Naive B cell (primary cell): ENCODE measurements around the gene ZNF844. TPM values are rescaled to one million over a fixed set of nuclear protein-coding genes. Genes with fewer than 3 reads are reported as not detected.
"Not testable (repeated sequence)": the region's sequence is repeated elsewhere in the genome, so short reads cannot be mapped to it uniquely, and the experiment has no call there.

ENCODE experiments used
- ATAC-seq, 2 donors: fragments of 150-1000 bp; cut with Tn5 transposase; 2 replicates each; pipeline ENCODE4 v1.10.0; 2021; ENCODE audit warnings: low read depth in 2 of 2, mild to moderate bottlenecking in 2 of 2, moderate library complexity in 2 of 2
- DNase-seq: peaks from one replicate; pipeline ENCODE4 v3.0.0; 2022
- H3K27ac Mint-ChIP-seq, 6 donors: one replicate each; pipeline ENCODE4 v1.8.0; 2020 to 2022; ENCODE audit warnings: mild to moderate bottlenecking in 6 of 6, mixed read lengths in 6 of 6, moderate library complexity in 5 of 6, inconsistent platforms in 2 of 6
- H3K27me3 Mint-ChIP-seq, 3 donors: one replicate each; pipeline ENCODE4 v1.8.0; 2021 to 2022; ENCODE audit warnings: mixed read lengths in 3 of 3, mild to moderate bottlenecking in 1 of 3
- H3K36me3 Mint-ChIP-seq, 2 donors: one replicate each; pipeline ENCODE4 v1.8.0; 2020 to 2022; ENCODE audit warnings: mixed read lengths in 2 of 2, inconsistent platforms in 1 of 2, mild to moderate bottlenecking in 1 of 2
- H3K4me1 Mint-ChIP-seq, 3 donors: one replicate each; pipeline ENCODE4 v1.8.0; 2020 to 2022; ENCODE audit warnings: mixed read lengths in 3 of 3, inconsistent platforms in 1 of 3, mild to moderate bottlenecking in 1 of 3, moderate library complexity in 1 of 3
- H3K4me3 Mint-ChIP-seq, 8 donors: one replicate each; pipeline ENCODE4 v1.8.0; 2020 to 2022; ENCODE audit warnings: mild to moderate bottlenecking in 8 of 8, mixed read lengths in 8 of 8, moderate library complexity in 8 of 8, inconsistent platforms in 2 of 8
- H3K9me3 Mint-ChIP-seq, 7 donors: one replicate each; pipeline ENCODE4 v1.8.0; 2020 to 2022; ENCODE audit warnings: mixed read lengths in 7 of 7, mild to moderate bottlenecking in 5 of 7, inconsistent platforms in 2 of 7, moderate library complexity in 1 of 7
- polyA plus RNA-seq, 6 donors: library from polyadenylated mRNA; unstranded; fragments of 300-500 nt; fragmentation: Illumina TruSeq; gene quantifications; one replicate each; pipeline ENCODE4 v1.2.3, GENCODE V29; 2021; ENCODE audit warnings: low read depth in 6 of 6

The ZNF844 gene
- polyA plus RNA-seq, 6 donors from 2014 or later: 6.5 to 44.1 (median 19.2) TPM

DNA sequence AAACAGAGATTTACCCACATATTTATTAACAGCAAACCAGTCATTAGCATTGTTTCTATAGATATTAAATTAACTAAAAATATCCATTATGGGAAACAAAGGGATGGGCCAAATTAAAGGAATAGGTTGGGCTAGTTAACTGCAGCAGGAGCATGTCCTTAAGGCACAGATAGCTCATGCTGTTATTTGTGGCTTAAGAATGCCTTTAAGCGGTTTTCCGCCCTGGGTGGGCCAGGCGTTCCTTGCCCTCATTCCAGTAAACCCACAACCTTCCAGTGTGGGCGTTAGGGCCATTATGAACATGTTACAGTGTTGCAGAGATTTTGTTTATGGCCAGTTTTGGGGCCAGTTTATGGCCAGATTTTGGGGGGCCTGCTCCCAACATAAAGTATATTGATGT, 39.4 kb downstream of the ZNF844 start:
- H3K27me3 Mint-ChIP-seq, H3K4me3 Mint-ChIP-seq, DNase-seq, H3K4me1 Mint-ChIP-seq, H3K36me3 Mint-ChIP-seq, H3K27ac Mint-ChIP-seq, ATAC-seq, H3K9me3 Mint-ChIP-seq: not testable (repeated sequence)

DNA sequence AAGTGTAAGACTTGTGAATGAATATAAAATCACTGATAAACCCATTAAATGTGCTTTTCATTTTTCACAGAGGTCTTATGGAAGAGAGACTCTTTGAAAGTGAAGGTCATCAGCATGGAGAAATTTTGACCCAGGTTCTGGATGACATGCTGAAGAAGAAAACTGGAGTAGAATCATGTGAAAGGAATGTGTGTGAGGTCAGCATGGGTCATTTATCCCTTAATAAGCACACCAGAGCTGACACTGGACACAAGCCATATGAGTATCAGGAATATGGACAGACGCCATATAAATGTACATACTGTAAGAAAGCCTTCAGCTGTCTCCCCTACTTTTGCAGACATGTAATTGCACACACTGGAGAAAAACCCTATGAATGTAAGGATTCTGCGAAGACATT, 46.6 kb downstream of the ZNF844 start:
- H3K4me3 Mint-ChIP-seq: no peak overlapping the region
- H3K27ac Mint-ChIP-seq: no peak overlapping the region
- peaks cover 0 to 5% (median 0%) of the 10 kb centered on the region in 7 donors for H3K9me3 Mint-ChIP-seq
- no peaks in the 10 kb centered on the region for H3K27me3 Mint-ChIP-seq
- H3K36me3 Mint-ChIP-seq: peaks cover 7 to 12% of the 10 kb centered on the region in 2 donors
- ATAC-seq: no peak
- no peak for DNase-seq
- no peaks in the 10 kb centered on the region for H3K4me1 Mint-ChIP-seq

DNA sequence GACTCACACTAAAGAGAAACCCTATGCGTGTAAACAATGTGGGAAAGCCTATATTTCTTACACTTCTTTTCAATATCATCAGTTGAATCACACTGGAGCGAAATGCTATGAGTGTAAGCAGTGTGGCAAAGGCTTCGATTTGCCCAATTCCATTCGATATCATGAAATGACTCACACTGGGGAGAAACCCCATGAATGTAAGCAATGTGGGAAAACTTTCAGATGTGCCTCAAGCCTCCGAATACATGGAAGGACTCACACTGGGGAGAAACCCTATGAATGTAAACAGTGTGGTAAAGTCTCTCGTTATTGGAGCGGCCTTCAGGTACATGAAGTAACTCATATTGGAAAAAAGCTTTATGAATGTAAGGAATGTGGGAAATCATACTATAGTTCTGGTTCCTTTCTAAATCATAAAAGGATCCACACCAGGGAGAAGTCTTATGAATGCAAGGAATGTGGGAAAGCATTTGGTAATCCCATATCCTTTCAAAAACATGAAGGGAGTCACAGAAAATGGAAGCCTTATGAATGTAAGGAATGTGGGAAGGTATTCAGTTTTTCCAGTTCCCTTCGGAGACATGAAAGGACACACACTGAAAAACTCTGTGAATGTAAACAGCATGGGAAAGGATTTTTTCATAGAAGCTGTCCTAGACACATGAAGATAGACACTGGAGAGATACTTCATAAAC, 47.6 kb downstream of the ZNF844 start:
- DNase-seq (no peak), ATAC-seq (no peak)
- Mint-ChIP-seq H3K27me3 (no peaks in the 10 kb centered on the region), H3K36me3 (peaks cover 7 to 12% of the 10 kb centered on the region in 2 donors), H3K4me3 (no peak overlapping the region), H3K27ac (no peak overlapping the region), H3K9me3 (peaks cover 0 to 5% (median 0%) of the 10 kb centered on the region in 7 donors), H3K4me1 (no peaks in the 10 kb centered on the region)

DNA sequence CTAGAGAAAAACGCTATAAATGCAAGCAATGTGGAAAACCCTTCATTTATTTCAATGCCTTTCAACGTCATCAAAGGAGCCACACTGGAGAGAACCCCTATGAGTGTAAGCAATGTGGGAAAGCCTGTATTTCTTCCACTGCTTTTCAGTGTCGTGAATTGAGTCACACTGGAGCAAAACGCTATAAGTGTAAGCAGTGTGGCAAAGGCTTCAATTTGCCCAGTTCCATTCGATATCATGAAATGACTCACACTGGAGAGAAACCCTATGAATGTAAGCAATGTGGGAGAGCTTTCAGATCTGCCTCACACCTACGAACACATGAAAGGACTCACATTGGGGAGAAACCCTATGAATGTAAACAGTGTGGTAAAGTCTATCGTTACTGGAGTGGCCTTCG, 48.2 kb downstream of the ZNF844 start:
- no peaks in the 10 kb centered on the region for H3K27me3 Mint-ChIP-seq
- no peak overlapping the region for H3K4me3 Mint-ChIP-seq
- peaks cover 7 to 12% of the 10 kb centered on the region in 2 donors for H3K36me3 Mint-ChIP-seq
- no peak for ATAC-seq
- DNase-seq: no peak
- H3K4me1 Mint-ChIP-seq: no peaks in the 10 kb centered on the region
- no peak overlapping the region for H3K27ac Mint-ChIP-seq
- peaks cover 0 to 5% (median 0%) of the 10 kb centered on the region in 7 donors for H3K9me3 Mint-ChIP-seq

DNA sequence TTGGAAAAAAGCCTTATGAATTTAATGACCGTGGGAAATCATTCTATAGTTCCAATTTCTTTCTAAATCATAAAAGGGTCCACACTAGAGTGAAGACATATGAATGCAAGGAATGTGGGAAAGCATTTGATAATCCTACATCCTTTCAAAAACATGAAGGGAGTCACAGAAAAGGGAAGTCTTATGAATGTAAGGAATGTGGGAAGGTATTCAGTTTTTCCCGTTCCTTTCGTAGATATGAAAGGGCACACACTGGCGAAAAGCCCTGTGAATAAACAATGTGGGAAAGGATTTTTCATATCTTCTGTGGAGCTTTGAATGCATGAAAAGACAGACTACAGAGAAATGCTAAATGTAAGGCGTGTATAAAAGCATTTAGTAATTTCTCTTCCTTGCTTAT, 48.6 kb downstream of the ZNF844 start:
- peaks cover 0 to 5% (median 0%) of the 10 kb centered on the region in 7 donors for H3K9me3 Mint-ChIP-seq
- no peak overlapping the region for H3K27ac Mint-ChIP-seq
- H3K36me3 Mint-ChIP-seq: peaks cover 7 to 12% of the 10 kb centered on the region in 2 donors
- DNase-seq: no peak
- H3K4me1 Mint-ChIP-seq: no peaks in the 10 kb centered on the region
- no peaks in the 10 kb centered on the region for H3K27me3 Mint-ChIP-seq
- no peak overlapping the region for H3K4me3 Mint-ChIP-seq
- no peak for ATAC-seq

DNA sequence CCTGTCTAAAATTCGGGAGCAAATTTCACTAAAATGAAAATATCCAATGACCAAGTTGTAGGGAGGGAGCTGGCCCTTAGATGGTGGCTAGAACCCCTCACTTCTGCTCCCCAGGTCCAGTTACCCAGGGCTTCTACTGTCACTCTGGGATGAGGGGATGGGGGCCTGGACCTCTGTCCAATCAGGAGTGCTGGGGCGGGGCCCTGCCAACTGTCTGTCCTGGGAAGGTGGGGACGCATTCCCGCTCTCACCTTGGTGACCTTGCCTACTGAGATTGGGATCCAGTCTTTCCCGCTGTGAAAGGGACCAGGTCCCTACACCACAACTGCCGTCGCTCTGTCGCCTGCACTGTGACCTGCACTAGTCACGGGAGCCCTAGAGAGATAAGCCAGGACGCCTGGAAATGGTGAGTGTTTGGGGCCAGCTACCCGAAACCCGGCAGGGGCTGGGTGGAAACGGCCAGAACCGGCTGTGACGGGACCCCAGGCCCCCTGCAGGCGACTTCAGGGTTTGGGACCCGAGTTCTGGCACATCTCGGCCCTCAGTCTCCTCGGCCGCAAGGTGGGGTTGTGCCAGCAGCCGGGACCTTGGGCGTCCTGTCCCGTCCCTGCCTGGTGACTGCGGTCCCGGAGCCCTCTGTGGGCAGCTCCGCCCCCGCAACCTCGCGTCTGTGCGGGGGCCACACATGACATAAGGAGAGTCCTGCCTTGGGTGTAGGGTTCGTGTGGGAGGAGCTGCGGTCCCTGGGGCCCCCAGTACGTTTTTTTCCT, 52.9 kb downstream of the ZNF844 start:
- H3K4me1 Mint-ChIP-seq: no peaks in the 10 kb centered on the region
- ATAC-seq: no peak
- H3K27ac Mint-ChIP-seq: no peak overlapping the region
- H3K9me3 Mint-ChIP-seq: peaks cover 0 to 5% (median 0%) of the 10 kb centered on the region in 7 donors
- DNase-seq: no peak
- no peaks in the 10 kb centered on the region for H3K27me3 Mint-ChIP-seq
- H3K4me3 Mint-ChIP-seq: no peak overlapping the region
- peaks cover 1 to 2% of the 10 kb centered on the region in 2 donors for H3K36me3 Mint-ChIP-seq

DNA sequence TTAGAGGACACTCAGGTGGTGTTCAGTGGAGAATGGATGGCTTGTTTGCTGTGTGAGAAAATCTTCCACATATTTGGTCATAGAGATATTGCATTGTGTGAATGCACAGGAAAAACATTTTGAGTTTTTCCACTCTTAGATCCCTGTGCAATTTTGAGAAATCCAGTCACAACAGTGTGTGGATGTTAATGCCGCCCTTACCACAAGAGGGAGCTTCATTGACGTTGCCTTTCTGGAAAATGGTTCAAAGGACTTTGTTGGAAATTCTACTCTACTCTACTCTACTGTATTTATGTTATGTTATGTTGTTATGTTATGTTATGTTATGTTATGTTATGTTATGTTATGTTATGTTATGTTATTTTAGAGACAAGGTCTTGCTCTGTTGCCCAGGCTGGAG, 62.2 kb downstream of the ZNF844 start:
- Mint-ChIP-seq H3K9me3 (peaks cover 0 to 10% (median 4%) of the 10 kb centered on the region in 7 donors), H3K4me1 (no peaks in the 10 kb centered on the region), H3K27ac (no peak overlapping the region), H3K36me3 (peaks cover 0 to 8% of the 10 kb centered on the region in 2 donors), H3K27me3 (no peaks in the 10 kb centered on the region), H3K4me3 (no peak overlapping the region)
- ATAC-seq (no peak), DNase-seq (no peak)

Other genes with a start within 250 kb of the ZNF844 start
- 10 to 100 TPM in 1 of 6 donors, 1 to 10 TPM in 4, not detected in 1; 7.4 to 13.6 (median 9.3) TPM for gene ZNF439, start 216.0 kb upstream of the ZNF844 start, polyA plus RNA-seq
- gene ZNF69, start 176.9 kb upstream of the ZNF844 start, polyA plus RNA-seq: 1 to 10 TPM in 3 of 6 donors, under 1 TPM in 3; 0.30 to 2.3 (median 0.95) TPM
- gene ZNF700, start 139.6 kb upstream of the ZNF844 start, polyA plus RNA-seq: 1 to 10 TPM in 5 of 6 donors, not detected in 1; 1.9 to 4.6 (median 3.3) TPM
- 1 to 10 TPM in 5 of 6 donors, not detected in 1; 3.8 to 8.2 (median 6.0) TPM for gene ZNF763, start 99.7 kb upstream of the ZNF844 start, polyA plus RNA-seq
- 10 to 100 TPM in 1 of 6 donors, 1 to 10 TPM in 5; 2.2 to 11.0 (median 5.0) TPM for gene ZNF433, start 29.1 kb upstream of the ZNF844 start, polyA plus RNA-seq
- gene ZNF878, start 11.8 kb upstream of the ZNF844 start, polyA plus RNA-seq: under 1 TPM in 2 of 6 donors, not detected in 4; 0.14 to 0.27 TPM
- 1 to 10 TPM; 1.8 to 5.5 (median 2.9) TPM for gene ZNF20, start 75.6 kb downstream of the ZNF844 start, polyA plus RNA-seq
- 1 to 10 TPM in 2 of 6 donors, under 1 TPM in 3, not detected in 1; 0.47 to 1.2 (median 0.95) TPM for gene ZNF625, start 92.0 kb downstream of the ZNF844 start, polyA plus RNA-seq
- gene ZNF136, start 98.4 kb downstream of the ZNF844 start, polyA plus RNA-seq: 10 to 100 TPM; 21.6 to 33.2 (median 25.2) TPM
- 10 to 100 TPM; 13.9 to 21.7 (median 15.3) TPM for gene ZNF44, start 230.2 kb downstream of the ZNF844 start, polyA plus RNA-seq